Esophagus muscularis mucosa (tissue), 3 donors: Measurements from ENCODE around the gene ALG8.

Experiments used
- POLR2A ChIP-seq: fragments of 450-650 bp; IDR thresholded peaks from one replicate; pipeline ENCODE4 v1.6.1; 2017; ENCODE audit warnings: antibody characterized with exemption, moderate library complexity, mild to moderate bottlenecking, low read depth
- POLR2AphosphoS5 ChIP-seq, 2 donors: sonication (generic); formaldehyde crosslinking; IDR thresholded peaks; one replicate each; pipeline ENCODE4 v1.6.1; 2017; ENCODE audit warnings: antibody characterized with exemption in 2 of 2
- TF ChIP-seq, protein P1 (sequence below), 3 experiments: fragments of 200-600 bp in 2 of 3; fragments of 450-650 bp in 1 of 3; sonication (generic) in 2 of 3; IDR thresholded peaks; one replicate each; pipeline ENCODE4 v1.5.1; 2017 to 2019; ENCODE audit warnings: antibody characterized with exemption in 3 of 3, mild to moderate bottlenecking in 2 of 3, moderate library complexity in 1 of 3

DNA sequence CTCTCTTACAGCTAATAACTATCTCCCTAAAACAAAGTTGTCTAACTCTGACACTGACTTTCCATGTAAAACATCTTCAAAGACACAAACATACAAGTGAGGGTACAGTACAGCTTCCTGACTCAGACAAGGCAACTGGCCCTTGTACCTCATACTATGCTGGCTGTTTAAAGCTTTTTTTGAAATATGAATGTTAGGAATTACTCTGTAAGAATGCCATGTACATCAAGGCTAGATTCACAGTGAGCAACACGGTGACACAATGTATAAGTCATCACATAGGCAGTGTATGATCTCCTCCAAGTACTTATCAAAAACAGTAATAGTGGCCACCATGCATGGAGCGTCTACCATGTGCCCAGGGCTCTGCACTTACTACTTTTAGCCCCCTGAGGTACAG is 28.6 kb downstream of the ALG8 start:
- TF ChIP-seq, protein P1, sequence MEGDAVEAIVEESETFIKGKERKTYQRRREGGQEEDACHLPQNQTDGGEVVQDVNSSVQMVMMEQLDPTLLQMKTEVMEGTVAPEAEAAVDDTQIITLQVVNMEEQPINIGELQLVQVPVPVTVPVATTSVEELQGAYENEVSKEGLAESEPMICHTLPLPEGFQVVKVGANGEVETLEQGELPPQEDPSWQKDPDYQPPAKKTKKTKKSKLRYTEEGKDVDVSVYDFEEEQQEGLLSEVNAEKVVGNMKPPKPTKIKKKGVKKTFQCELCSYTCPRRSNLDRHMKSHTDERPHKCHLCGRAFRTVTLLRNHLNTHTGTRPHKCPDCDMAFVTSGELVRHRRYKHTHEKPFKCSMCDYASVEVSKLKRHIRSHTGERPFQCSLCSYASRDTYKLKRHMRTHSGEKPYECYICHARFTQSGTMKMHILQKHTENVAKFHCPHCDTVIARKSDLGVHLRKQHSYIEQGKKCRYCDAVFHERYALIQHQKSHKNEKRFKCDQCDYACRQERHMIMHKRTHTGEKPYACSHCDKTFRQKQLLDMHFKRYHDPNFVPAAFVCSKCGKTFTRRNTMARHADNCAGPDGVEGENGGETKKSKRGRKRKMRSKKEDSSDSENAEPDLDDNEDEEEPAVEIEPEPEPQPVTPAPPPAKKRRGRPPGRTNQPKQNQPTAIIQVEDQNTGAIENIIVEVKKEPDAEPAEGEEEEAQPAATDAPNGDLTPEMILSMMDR (IDR thresholded peaks at IDR 0.05) = no peak
- no peak for TF ChIP-seq POLR2AphosphoS5 (IDR thresholded peaks at IDR 0.05)
- TF ChIP-seq POLR2A = no peak
